Stomach (tissue), 4 donors: ENCODE data around the gene NYAP2.

Experiments
- CTCF ChIP-seq, 7 experiments: fragments of 450-650 bp in 4 of 7; fragments of 200-600 bp in 3 of 7; sonication (generic) in 3 of 7; IDR thresholded peaks; one replicate each; pipeline ENCODE4 v1.5.1; 2016 to 2019; ENCODE audit warnings: antibody characterized with exemption in 7 of 7, control low read depth in 2 of 7, mild to moderate bottlenecking in 1 of 7
- EP300 ChIP-seq: sonication (generic); formaldehyde crosslinking; IDR thresholded peaks from one replicate; pipeline ENCODE4 v1.6.1; 2017; ENCODE audit warnings: antibody characterized with exemption

GRCh38 chr2:225431105-225431863 is 31.8 kb downstream of the NYAP2 start:
- TF ChIP-seq CTCF (IDR thresholded peaks at IDR 0.05) (no peak), EP300 (no peak)
